Lower leg skin (tissue), 4 donors: ENCODE results near the gene NECAB2. TPM values are rescaled to one million over a fixed set of nuclear protein-coding genes. Genes with fewer than 3 reads are reported as not detected.

Source experiments
- DNase-seq, 2 donors: peaks; one replicate each; pipeline ENCODE4 v3.0.0-alpha.2; 2019; ENCODE audit warnings: low spot score in 2 of 2
- H3K4me3 ChIP-seq: fragments of 200-600 bp; sonication (generic); 2 replicates; pipeline ENCODE4 v1.5.1; 2017; ENCODE audit warnings: mild to moderate bottlenecking, low read depth; ENCODE audit not compliant: poor library complexity, severe bottlenecking
- POLR2A ChIP-seq, 2 donors: fragments of 450-650 bp; IDR thresholded peaks; one replicate each; pipeline ENCODE4 v1.6.1; 2016 to 2017; ENCODE audit warnings: antibody characterized with exemption in 2 of 2, mild to moderate bottlenecking in 1 of 2, moderate library complexity in 1 of 2
- WGBS, 2 donors: methylation state at CpG; one replicate each; pipeline ENCODE4 v1.1.5; 2018; 5-methylcytosine and 5-hydroxymethylcytosine counted together
- intact Hi-C: fragments of 100-400 bp; cut with DNase I; formaldehyde crosslinking; loops from one replicate; pipeline ENCODE4 v1.15.0; 2023; ENCODE audit warnings: low total_unique reads
- total RNA-seq, 4 donors: library from RNA; depleted of rRNA; stranded (reverse); fragments of >200 nt; gene quantifications; one replicate each; pipeline ENCODE4 v1.1.0, GENCODE V29; 2016
- TF ChIP-seq, protein P1 (sequence below), 3 donors: fragments of 450-650 bp; IDR thresholded peaks; one replicate each; pipeline ENCODE4 v1.5.1; 2016; ENCODE audit warnings: antibody characterized with exemption in 3 of 3, mild to moderate bottlenecking in 3 of 3, moderate library complexity in 2 of 3

NECAB2 gene
- total RNA-seq, 4 donors from 2014 or later: not detected

DNA sequence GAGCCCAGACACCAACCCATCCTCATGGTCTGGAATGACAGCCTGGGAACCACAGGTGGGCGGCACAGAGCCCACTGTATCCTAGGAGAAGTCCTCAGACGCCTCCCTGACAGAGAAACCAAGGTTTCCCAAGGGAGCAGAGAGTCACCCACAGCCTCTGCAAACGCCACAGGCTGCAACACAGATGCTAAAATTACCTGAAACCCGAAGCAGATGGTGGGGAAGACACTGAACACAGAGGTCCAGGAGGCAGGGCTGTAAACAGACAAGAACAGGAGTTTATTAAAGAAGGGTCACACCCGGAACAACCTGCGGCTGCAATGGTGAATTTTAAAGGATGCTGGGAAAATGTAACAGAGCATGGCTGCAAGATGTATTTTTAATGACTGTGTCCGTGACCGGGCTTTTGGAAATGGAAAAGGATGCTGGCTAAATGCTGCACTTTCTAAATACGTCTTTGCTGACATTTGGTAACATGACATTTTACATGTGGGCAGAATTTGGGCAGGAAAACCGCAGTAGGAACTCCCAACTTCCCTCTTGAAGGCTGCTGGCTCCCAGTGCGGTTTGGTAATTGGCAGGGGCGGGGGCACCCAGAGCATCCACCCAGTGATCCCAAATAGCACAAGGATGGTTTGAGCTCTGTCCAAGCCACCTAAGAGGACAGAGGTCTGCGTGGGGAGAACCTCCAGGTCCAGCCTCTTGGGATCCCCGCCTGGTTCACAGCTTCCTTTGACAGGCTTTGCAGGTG is 61.4 kb downstream of the NECAB2 start:
- no peak for DNase-seq
- intact Hi-C loops: no loop called here
- TF ChIP-seq POLR2A (IDR thresholded peaks at IDR 0.05): no peak
- TF ChIP-seq, protein P1, sequence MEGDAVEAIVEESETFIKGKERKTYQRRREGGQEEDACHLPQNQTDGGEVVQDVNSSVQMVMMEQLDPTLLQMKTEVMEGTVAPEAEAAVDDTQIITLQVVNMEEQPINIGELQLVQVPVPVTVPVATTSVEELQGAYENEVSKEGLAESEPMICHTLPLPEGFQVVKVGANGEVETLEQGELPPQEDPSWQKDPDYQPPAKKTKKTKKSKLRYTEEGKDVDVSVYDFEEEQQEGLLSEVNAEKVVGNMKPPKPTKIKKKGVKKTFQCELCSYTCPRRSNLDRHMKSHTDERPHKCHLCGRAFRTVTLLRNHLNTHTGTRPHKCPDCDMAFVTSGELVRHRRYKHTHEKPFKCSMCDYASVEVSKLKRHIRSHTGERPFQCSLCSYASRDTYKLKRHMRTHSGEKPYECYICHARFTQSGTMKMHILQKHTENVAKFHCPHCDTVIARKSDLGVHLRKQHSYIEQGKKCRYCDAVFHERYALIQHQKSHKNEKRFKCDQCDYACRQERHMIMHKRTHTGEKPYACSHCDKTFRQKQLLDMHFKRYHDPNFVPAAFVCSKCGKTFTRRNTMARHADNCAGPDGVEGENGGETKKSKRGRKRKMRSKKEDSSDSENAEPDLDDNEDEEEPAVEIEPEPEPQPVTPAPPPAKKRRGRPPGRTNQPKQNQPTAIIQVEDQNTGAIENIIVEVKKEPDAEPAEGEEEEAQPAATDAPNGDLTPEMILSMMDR (IDR thresholded peaks at IDR 0.05): no peak
- 56 to 67% methylated on average over 14 of the region's 14 CpGs for WGBS, 2 donors
- H3K4me3 ChIP-seq: no peak overlapping the region

DNA sequence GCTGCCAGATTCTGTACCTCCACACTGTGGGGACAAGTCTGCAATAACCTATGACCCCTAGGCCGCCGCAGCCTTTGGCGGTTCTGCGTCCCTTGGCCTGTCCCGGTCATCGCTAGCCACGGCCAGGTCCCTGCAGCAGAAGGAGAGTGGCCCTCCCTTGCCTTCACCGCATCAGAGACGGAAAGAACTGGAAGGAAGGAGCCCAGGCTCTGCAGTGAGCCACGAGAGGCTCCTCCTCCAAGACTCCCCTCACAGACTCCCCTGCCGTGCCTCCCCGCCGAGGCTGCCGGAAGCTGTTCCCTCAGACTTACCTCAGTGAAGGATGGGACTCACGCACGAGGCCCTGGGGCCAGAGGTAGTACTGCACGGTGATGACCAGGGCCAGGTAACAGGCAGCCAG is 63.5 kb downstream of the NECAB2 start:
- H3K4me3 ChIP-seq: no peak overlapping the region
- WGBS, 2 donors: 82 to 84% methylated on average over 17 of the region's 17 CpGs
- no peak for DNase-seq
- intact Hi-C loops: no loop called here
- no peak for TF ChIP-seq POLR2A (IDR thresholded peaks at IDR 0.05)
- TF ChIP-seq, protein P1 (IDR thresholded peaks at IDR 0.05): no peak

DNA sequence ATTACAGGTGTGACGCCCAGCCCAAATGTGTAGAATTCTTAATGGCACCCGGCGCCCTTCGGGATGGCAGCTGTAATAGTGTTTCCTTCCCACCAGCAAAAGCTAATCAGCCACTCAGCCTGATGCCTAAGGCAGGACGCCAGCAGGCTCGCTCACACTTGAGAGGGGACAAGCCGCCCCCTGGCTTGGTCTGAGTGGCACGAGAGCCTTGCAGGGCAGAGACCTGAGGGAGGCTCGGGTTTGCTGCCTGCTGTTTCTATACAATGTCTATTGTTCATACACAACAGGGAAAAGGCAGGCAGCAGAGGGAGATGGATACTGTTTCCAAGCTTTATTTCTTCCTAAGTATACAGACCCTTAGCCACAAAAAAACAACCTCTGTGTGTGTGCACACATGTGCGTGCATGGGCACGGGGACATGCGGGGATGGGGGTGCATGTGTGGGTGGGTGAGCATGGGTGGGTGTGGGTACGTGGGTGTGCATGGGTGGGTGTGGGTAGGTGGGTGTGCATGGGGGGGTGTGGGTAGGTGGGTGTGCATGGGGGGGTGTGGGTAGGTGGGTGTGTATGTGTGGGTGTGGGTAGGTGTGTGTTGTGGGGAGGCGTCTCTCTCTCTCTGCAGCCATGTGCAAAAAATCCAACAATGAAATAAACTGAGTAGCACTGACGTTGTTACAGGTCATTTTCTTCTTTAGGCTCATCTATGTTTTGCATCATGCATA is 64.6 kb downstream of the NECAB2 start:
- intact Hi-C loops: no loop called here
- 66 to 71% methylated on average over 15 of the region's 15 CpGs for WGBS, 2 donors
- DNase-seq: no peak
- no peak overlapping the region for H3K4me3 ChIP-seq
- TF ChIP-seq, protein P1 (IDR thresholded peaks at IDR 0.05): no peak
- TF ChIP-seq POLR2A (IDR thresholded peaks at IDR 0.05): no peak

DNA sequence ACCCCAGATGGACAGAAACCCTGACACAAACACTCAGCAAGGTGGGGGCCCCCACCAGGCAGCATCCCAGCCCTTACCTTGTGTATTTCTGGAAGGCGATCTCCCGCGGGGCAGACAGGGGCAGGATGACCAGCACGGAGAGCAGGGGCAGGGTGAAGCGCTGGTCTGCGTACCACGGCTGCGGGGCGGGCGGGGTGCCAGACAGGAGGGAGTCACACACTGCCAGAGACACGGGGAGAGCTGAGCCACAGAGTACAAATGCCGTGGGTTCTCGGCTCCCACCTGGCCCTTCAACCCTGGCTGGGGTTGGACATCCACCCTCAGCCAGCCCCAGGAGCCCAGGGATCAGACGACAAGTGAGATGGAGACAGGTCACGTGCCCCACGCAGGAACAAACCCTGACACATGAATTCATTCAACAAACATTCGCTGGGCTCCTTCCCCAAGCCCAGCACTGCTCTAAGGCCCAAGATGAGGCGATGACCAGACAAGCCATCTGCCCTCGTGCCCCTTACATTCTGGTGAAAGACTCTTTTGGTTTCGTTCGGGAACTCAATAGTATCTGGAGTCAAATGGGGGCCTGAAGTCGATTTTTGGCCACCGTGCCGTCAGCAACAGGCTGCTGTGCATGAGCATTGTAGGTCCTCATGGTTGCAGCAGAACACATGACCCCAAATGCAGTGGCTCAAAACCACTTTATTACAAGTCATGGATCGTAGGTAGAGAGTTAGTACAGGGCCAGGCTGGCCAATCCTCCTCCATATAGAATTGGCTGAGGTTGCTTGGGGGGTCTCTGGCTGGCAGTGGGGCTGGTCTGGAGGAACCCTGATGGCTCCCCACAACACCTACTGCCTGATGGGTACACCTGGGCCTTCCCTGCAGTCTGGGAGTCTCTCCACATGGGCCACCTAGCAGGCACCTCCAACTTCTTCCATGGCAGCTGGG is 65.5 kb downstream of the NECAB2 start:
- H3K4me3 ChIP-seq: no peak overlapping the region
- intact Hi-C loops: no loop called here
- TF ChIP-seq, protein P1 (IDR thresholded peaks at IDR 0.05): no peak
- no peak for TF ChIP-seq POLR2A (IDR thresholded peaks at IDR 0.05)
- WGBS, 2 donors: 81 to 82% methylated on average over 25 of the region's 25 CpGs
- no peak for DNase-seq

DNA sequence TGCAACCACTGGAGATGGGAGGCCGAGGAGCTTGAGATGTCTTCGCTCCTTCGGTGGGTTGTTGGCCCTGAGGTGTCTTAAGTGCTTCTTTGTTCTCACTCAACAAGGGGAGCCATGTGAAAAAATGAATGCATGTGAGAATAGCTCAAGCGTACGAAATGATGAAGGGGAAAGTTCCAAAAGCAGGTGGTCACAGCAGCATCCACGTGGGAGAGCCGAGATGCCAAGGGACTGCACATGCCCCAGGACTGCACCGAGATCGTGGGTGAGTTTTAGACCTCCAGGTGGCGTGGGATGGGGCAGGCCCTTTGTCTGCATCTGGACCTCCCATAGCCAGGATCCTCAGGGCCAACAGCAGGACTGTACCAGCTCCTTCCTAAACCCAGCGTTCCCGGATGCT is 66.5 kb downstream of the NECAB2 start:
- WGBS, 2 donors: 92 to 96% methylated on average over 12 of the region's 12 CpGs
- H3K4me3 ChIP-seq: no peak overlapping the region
- no peak for TF ChIP-seq POLR2A (IDR thresholded peaks at IDR 0.05)
- TF ChIP-seq, protein P1 (IDR thresholded peaks at IDR 0.05): no peak
- intact Hi-C loops: no loop called here
- DNase-seq: no peak
